GM19023 (cell line): ENCODE results near the gene COL26A1.
"Not testable (repeated sequence)": the region's sequence is repeated elsewhere in the genome, so short reads cannot be mapped to it uniquely, and the experiment has no call there.

Experiments used
- ATAC-seq: cut with Tn5 transposase; IDR thresholded peaks from one replicate; pipeline ENCODE4 v1.9.1; 2021; ENCODE audit warnings: mild to moderate bottlenecking, moderate library complexity; ENCODE audit not compliant: unreplicated experiment

The COL26A1 gene

GRCh38 chr7:101400751-101401150 is 38.1 kb downstream of the COL26A1 start:
- ATAC-seq, result no peak

GRCh38 chr7:101401390-101402080 is 38.9 kb downstream of the COL26A1 start:
- no peak for ATAC-seq

- no peak for ATAC-seq
Measured at GRCh38 chr7:101402081-101402779, 39.6 kb downstream of the COL26A1 start.

- no peak for ATAC-seq
Measured at GRCh38 chr7:101402835-101403234, 40.2 kb downstream of the COL26A1 start.

- no peak for ATAC-seq
Measured at GRCh38 chr7:101405474-101406067, 42.9 kb downstream of the COL26A1 start.

- ATAC-seq, result no peak
Measured at GRCh38 chr7:101410743-101411507, 48.2 kb downstream of the COL26A1 start.

GRCh38 chr7:101411508-101411874 is 48.8 kb downstream of the COL26A1 start:
- no peak for ATAC-seq

- ATAC-seq, result no peak
Measured at GRCh38 chr7:101412976-101413375, 50.3 kb downstream of the COL26A1 start.

GRCh38 chr7:101418694-101419093 is 56.0 kb downstream of the COL26A1 start:
- ATAC-seq, result no peak

GRCh38 chr7:101419831-101420230 is 57.2 kb downstream of the COL26A1 start:
- no peak for ATAC-seq

- ATAC-seq, result no peak
Measured at GRCh38 chr7:101420436-101420835, 57.8 kb downstream of the COL26A1 start.

GRCh38 chr7:101422356-101423195 is 59.9 kb downstream of the COL26A1 start:
- ATAC-seq, result no peak

GRCh38 chr7:101426303-101427011 is 63.8 kb downstream of the COL26A1 start:
- ATAC-seq, result no peak

- ATAC-seq, result no peak
Measured at GRCh38 chr7:101428093-101428866, 65.6 kb downstream of the COL26A1 start.

GRCh38 chr7:101432316-101432715 is 69.6 kb downstream of the COL26A1 start:
- no peak for ATAC-seq

- no peak for ATAC-seq
Measured at GRCh38 chr7:101433688-101434087, 71.0 kb downstream of the COL26A1 start.

GRCh38 chr7:101434155-101434554 is 71.5 kb downstream of the COL26A1 start:
- ATAC-seq, result not testable (repeated sequence)

GRCh38 chr7:101435461-101436220 is 73.0 kb downstream of the COL26A1 start:
- no peak for ATAC-seq
